ENCODE results near the gene CELA1. TPM values are rescaled to one million over a fixed set of nuclear protein-coding genes. Genes with fewer than 3 reads are reported as not detected.
A peak's percentile ranks its signal among the peaks of the same experiment; 100 is the strongest.

Gene CELA1
- total RNA-seq, 2 experiments from 2014 or later, result 0.85 to 1.2 TPM

- no peak for TF ChIP-seq CTCF (IDR thresholded peaks at IDR 0.05)
- DNase-seq (no peak), ATAC-seq (ENCODE audit: poor library complexity) (no peak)
- H3K9me3 Mint-ChIP-seq, result no peaks in the 10 kb centered on the region
- peaks cover 69% of the 10 kb centered on the region for H3K36me3 Mint-ChIP-seq (ENCODE audit: low read depth)
- Histone ChIP-seq H3K27me3 (ENCODE audit: control insufficient read depth in 1 of 2, insufficient read depth in 2 of 2, low read length in 2 of 2) (no peaks in the 10 kb centered on the region), H3K4me1 (ENCODE audit: insufficient read depth, low read length) (no peaks in the 10 kb centered on the region), H3K36me3 (ENCODE audit: insufficient read depth, low read length) (peaks cover 89% of the 10 kb centered on the region), H3K9me3 (ENCODE audit: control insufficient read depth in 1 of 2, insufficient read depth in 1 of 2, low read length in 2 of 2) (no peaks in the 10 kb centered on the region), H3K27ac (ENCODE audit: low read depth in 1 of 2, low read length in 2 of 2) (no peak overlapping the region), H3K4me3 (ENCODE audit: low read length) (no peak overlapping the region)
- H3K4me1 Mint-ChIP-seq (ENCODE audit: low read depth), result no peaks in the 10 kb centered on the region
- no peak overlapping the region for H3K4me3 Mint-ChIP-seq
- intact Hi-C loops (cut with DNase I, micrococcal nuclease), result no loop called here
- H3K27me3 Mint-ChIP-seq, result no peaks in the 10 kb centered on the region
- POLR2A ChIA-PET, result interaction anchor here (1.0 to 2.0 kb wide), 2 partner anchors 33 to 55 kb away, joined by 4 to 6 read pairs; no protein-coding TSS in a partner anchor
- peak overlapping the region; percentile 64 for H3K27ac Mint-ChIP-seq
- CTCF ChIA-PET, result interaction anchor here (0.6 kb wide), 1 partner anchor 1749 kb away, joined by 3 read pairs; no protein-coding TSS in a partner anchor
Measured at GRCh38 chr12:51285843-51286242, 60.6 kb downstream of the CELA1 start.

- no peak for ATAC-seq (ENCODE audit: poor library complexity)
- Histone ChIP-seq H3K36me3 (ENCODE audit: insufficient read depth, low read length) (peaks cover 59% of the 10 kb centered on the region), H3K4me1 (ENCODE audit: insufficient read depth, low read length) (no peaks in the 10 kb centered on the region), H3K27ac (ENCODE audit: low read depth in 1 of 2, low read length in 2 of 2) (no peak overlapping the region), H3K4me3 (ENCODE audit: low read length) (no peak overlapping the region), H3K27me3 (ENCODE audit: control insufficient read depth in 1 of 2, insufficient read depth in 2 of 2, low read length in 2 of 2) (no peaks in the 10 kb centered on the region), H3K9me3 (ENCODE audit: control insufficient read depth in 1 of 2, insufficient read depth in 1 of 2, low read length in 2 of 2) (no peaks in the 10 kb centered on the region)
- H3K9me3 Mint-ChIP-seq, result no peaks in the 10 kb centered on the region
- peaks cover 50% of the 10 kb centered on the region for H3K36me3 Mint-ChIP-seq (ENCODE audit: low read depth)
- H3K27ac Mint-ChIP-seq, result peak overlapping the region; percentile 34
- no peak for TF ChIP-seq CTCF (IDR thresholded peaks at IDR 0.05)
- no peak overlapping the region for H3K4me3 Mint-ChIP-seq
- DNase-seq, result no peak
- H3K27me3 Mint-ChIP-seq, result no peaks in the 10 kb centered on the region
- H3K4me1 Mint-ChIP-seq (ENCODE audit: low read depth), result no peaks in the 10 kb centered on the region
- intact Hi-C loops (cut with DNase I, micrococcal nuclease), result no loop called here
- ChIA-PET POLR2A (interaction anchor here (1.0 to 1.2 kb wide), 3 partner anchors 11 to 60 kb away, joined by 3 to 5 read pairs (median 3); partner anchors contain the start of gene SMAGP), CTCF (interaction anchor here (0.5 kb wide), 1 partner anchor 434 kb away, joined by 3 read pairs; no protein-coding TSS in a partner anchor)
Measured at GRCh38 chr12:51281202-51281924, 65.1 kb downstream of the CELA1 start.

Other genes starting within 250 kb of the CELA1 start
- 10 to 100 TPM in 1 of 2 experiments, 1 to 10 TPM in 1; 9.4 to 11.7 TPM for gene TFCP2, start 173.5 kb downstream of the CELA1 start, total RNA-seq
- 10 to 100 TPM; 31.7 to 36.8 TPM for gene POU6F1, start 128.6 kb downstream of the CELA1 start, total RNA-seq
- 100 to 1,000 TPM; 292 to 310 TPM for gene DAZAP2, start 107.9 kb downstream of the CELA1 start, total RNA-seq
- 1 to 10 TPM; 2.5 to 3.0 TPM for gene SMAGP, start 76.3 kb downstream of the CELA1 start, total RNA-seq
- 100 to 1,000 TPM; 127 to 138 TPM for gene BIN2, start 22.5 kb downstream of the CELA1 start, total RNA-seq
- 10 to 100 TPM; 10.2 to 13.7 TPM for gene GALNT6, start 44.7 kb upstream of the CELA1 start, total RNA-seq
- 1 to 10 TPM; 1.3 to 1.8 TPM for gene SLC4A8, start 78.2 kb upstream of the CELA1 start, total RNA-seq
- under 1 TPM; 0.14 to 0.36 TPM for gene SCN8A, start 244.6 kb upstream of the CELA1 start, total RNA-seq